ENCODE data around the gene CAMK2N1. TPM values are rescaled to one million over a fixed set of nuclear protein-coding genes. Genes with fewer than 3 reads are reported as not detected.

The CAMK2N1 gene
- total RNA-seq, 1 experiment from 2014 or later = 0.41 TPM

DNA sequence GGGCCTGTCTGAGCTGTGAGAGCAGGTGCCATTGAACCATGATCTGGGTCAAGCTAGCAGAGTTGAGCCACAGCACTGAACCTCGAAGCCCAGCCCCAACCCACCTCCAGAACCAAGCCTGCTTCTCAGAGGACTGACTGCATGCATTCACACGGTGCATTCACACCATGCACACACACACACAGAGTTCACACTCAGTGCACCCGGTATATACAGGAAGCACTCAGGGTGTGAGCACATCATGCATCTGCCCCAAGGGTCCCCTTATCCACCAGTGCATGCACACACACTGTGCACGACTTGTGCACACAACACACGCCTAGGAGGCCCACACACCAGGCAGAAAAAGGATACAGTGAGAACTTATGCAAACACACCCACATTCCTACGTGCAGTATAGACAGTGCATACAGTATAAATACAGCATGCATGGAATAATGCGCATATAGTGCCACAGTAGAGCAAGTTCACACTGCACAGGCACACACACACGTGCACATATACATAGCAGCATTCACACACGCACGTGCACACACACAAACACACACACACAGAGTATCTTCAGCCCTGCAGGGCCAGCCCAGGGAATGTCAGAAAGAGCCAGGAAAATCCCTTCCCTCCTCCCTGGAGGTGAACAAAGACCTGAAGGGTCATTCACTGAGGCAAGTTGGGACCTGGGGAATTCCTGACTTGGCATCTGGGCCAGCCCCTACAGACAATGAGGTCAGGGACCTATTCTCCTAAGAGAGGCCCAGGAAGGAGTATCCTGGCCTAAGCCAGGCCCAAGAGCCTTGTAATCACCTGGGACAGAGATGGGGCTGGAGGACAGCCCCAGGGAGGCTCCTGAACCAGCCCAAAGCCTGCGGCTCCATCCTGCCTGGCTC, 42.1 kb downstream of the CAMK2N1 start:
- POLR2A ChIA-PET (ENCODE audit: low non-redundant PET) = no interaction called here
- no TSS peak for BruUV-seq (replicated peaks)
- DNase-seq (ENCODE audit: low spot score) = no peak
- CTCF ChIA-PET = no interaction called here
- Histone ChIP-seq H3K27me3 (replicated peaks; ENCODE audit: insufficient read depth, low read depth, low read length, poor library complexity) (peaks cover 12% of the 10 kb centered on the region), H3K27ac (ENCODE audit: low read depth, low read length, poor library complexity, severe bottlenecking) (no peak overlapping the region), H3K4me3 (ENCODE audit: low read depth, low read length, poor library complexity, severe bottlenecking) (no peak overlapping the region), H3K36me3 (ENCODE audit: insufficient read depth, low read length, poor library complexity, severe bottlenecking) (no peaks in the 10 kb centered on the region), H3K9me3 (ENCODE audit: low read depth, low read length, poor library complexity, severe bottlenecking) (no peaks in the 10 kb centered on the region), H3K4me1 (ENCODE audit: insufficient read depth, low read length, poor library complexity, severe bottlenecking) (no peaks in the 10 kb centered on the region)
- intact Hi-C loops (cut with micrococcal nuclease; ENCODE audit: unreplicated experiment) = no loop called here
- no peak for TF ChIP-seq EZH2 (IDR thresholded peaks at IDR 0.05; ENCODE audit: borderline replicate concordance, low read depth, low read length, poor library complexity, severe bottlenecking)
- TF ChIP-seq, protein P1, sequence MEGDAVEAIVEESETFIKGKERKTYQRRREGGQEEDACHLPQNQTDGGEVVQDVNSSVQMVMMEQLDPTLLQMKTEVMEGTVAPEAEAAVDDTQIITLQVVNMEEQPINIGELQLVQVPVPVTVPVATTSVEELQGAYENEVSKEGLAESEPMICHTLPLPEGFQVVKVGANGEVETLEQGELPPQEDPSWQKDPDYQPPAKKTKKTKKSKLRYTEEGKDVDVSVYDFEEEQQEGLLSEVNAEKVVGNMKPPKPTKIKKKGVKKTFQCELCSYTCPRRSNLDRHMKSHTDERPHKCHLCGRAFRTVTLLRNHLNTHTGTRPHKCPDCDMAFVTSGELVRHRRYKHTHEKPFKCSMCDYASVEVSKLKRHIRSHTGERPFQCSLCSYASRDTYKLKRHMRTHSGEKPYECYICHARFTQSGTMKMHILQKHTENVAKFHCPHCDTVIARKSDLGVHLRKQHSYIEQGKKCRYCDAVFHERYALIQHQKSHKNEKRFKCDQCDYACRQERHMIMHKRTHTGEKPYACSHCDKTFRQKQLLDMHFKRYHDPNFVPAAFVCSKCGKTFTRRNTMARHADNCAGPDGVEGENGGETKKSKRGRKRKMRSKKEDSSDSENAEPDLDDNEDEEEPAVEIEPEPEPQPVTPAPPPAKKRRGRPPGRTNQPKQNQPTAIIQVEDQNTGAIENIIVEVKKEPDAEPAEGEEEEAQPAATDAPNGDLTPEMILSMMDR (conservative IDR thresholded peaks at IDR 0.05; ENCODE audit: low read depth, low read length) = no peak

DNA sequence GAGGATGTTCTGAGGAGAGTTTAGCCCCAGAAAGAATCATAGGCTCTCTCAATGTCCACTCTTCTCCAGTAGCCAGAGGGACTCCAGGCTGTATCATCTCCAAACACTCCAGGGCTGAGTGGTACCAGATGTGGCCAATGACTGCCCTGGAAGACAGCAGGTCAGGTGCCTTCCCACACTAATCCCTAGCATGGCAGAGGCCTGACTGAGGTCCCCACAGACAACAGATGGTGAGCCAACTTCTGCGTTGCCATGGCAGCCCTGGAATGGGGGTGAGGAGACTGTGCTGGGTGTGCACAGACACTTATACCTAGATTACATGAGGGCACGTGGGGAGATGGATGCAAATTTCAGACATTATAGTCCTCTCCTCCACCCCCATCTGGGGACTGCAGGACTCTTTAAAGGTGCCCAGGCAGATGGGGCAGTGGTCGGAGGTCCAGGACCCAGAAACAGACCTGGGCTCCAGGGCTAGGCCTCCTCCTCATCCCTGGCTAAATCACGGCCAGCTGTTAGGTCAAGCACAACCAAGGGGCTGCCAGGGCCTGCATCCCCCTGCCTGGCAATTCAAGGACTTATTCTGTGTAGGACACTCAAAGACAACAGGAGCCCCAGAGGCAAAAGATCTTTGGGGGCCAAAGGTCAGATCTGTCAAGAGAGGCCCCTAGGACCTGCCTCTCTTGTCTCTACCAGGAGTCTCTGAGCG, 42.9 kb downstream of the CAMK2N1 start:
- Histone ChIP-seq H3K4me1 (ENCODE audit: insufficient read depth, low read length, poor library complexity, severe bottlenecking) (no peaks in the 10 kb centered on the region), H3K36me3 (ENCODE audit: insufficient read depth, low read length, poor library complexity, severe bottlenecking) (no peaks in the 10 kb centered on the region), H3K27ac (ENCODE audit: low read depth, low read length, poor library complexity, severe bottlenecking) (no peak overlapping the region), H3K27me3 (replicated peaks; ENCODE audit: insufficient read depth, low read depth, low read length, poor library complexity) (peaks cover 3% of the 10 kb centered on the region), H3K9me3 (ENCODE audit: low read depth, low read length, poor library complexity, severe bottlenecking) (no peaks in the 10 kb centered on the region), H3K4me3 (ENCODE audit: low read depth, low read length, poor library complexity, severe bottlenecking) (no peak overlapping the region)
- CTCF ChIA-PET = no interaction called here
- no peak for DNase-seq (ENCODE audit: low spot score)
- intact Hi-C loops (cut with micrococcal nuclease; ENCODE audit: unreplicated experiment) = no loop called here
- POLR2A ChIA-PET (ENCODE audit: low non-redundant PET) = no interaction called here
- no peak for TF ChIP-seq EZH2 (IDR thresholded peaks at IDR 0.05; ENCODE audit: borderline replicate concordance, low read depth, low read length, poor library complexity, severe bottlenecking)
- TF ChIP-seq, protein P1 (conservative IDR thresholded peaks at IDR 0.05; ENCODE audit: low read depth, low read length) = no peak
- BruUV-seq (replicated peaks) = no TSS peak

DNA sequence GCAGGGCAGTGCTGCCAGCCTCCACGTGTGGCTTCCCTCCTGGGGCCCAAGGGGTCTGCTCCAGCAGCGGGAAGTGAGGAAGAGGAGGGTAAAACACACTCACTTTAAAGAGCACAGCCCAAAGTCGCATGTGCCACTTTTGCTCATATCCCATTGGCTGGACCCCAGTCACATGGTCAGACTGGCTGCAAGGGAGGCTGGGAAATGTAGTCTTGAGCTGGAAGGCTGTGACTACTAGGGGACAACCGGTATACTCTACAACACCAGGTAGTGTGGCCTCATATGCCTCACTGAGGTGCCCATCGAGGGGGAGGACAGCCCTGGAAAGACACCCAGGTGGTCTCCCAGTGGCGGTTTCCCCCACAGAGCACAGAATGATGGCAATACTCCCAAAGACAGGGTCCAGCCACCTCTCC, 45.2 kb downstream of the CAMK2N1 start:
- H3K4me1 ChIP-seq (ENCODE audit: insufficient read depth, low read length, poor library complexity, severe bottlenecking) = no peaks in the 10 kb centered on the region
- no TSS peak for BruUV-seq (replicated peaks)
- no peak overlapping the region for H3K4me3 ChIP-seq (ENCODE audit: low read depth, low read length, poor library complexity, severe bottlenecking)
- H3K27ac ChIP-seq (ENCODE audit: low read depth, low read length, poor library complexity, severe bottlenecking) = no peak overlapping the region
- ChIA-PET POLR2A (ENCODE audit: low non-redundant PET) (no interaction called here), CTCF (no interaction called here)
- H3K27me3 ChIP-seq (replicated peaks; ENCODE audit: insufficient read depth, low read depth, low read length, poor library complexity) = no peaks in the 10 kb centered on the region
- H3K36me3 ChIP-seq (ENCODE audit: insufficient read depth, low read length, poor library complexity, severe bottlenecking) = no peaks in the 10 kb centered on the region
- intact Hi-C loops (cut with micrococcal nuclease; ENCODE audit: unreplicated experiment) = no loop called here
- no peaks in the 10 kb centered on the region for H3K9me3 ChIP-seq (ENCODE audit: low read depth, low read length, poor library complexity, severe bottlenecking)
- peak; percentile 61 for DNase-seq (ENCODE audit: low spot score)
- TF ChIP-seq, protein P1 (conservative IDR thresholded peaks at IDR 0.05; ENCODE audit: low read depth, low read length) = no peak
- no peak for TF ChIP-seq EZH2 (IDR thresholded peaks at IDR 0.05; ENCODE audit: borderline replicate concordance, low read depth, low read length, poor library complexity, severe bottlenecking)
